K562 (cell line): ENCODE results near the gene LCN12. TPM values are rescaled to one million over a fixed set of nuclear protein-coding genes. Genes with fewer than 3 reads are reported as not detected.

Source experiments
- ATAC-seq: fragments of 200-7000 bp; cut with Tn5 transposase; 3 replicates; pipeline ENCODE4 v1.9.1; 2020; ENCODE audit warnings: moderate library complexity
- BruUV-seq: library from RNA; stranded (reverse); fragments of 400-500 nt; replicated peaks from 2 replicates; lab custom pipeline; 2021; lab: Mats Ljungman, UMichigan
- CTCF ChIA-PET: fragments of 300-600 bp; formaldehyde crosslinking; extraction: SDS; loops from one replicate; lab custom pipeline; 2021; ENCODE audit warnings: low intra/inter-chr PET ratio; lab: Yijun Ruan, JAX
- POLR2A ChIA-PET: fragments of 300-600, 350-650 bp; sonication (Branson Sonifier 250); formaldehyde crosslinking; extraction: SDS; loops from one replicate; lab custom pipeline; 2021; ENCODE audit warnings: antibody characterized with exemption, inconsistent platforms; lab: Yijun Ruan, JAX
- DNase-seq, 4 experiments: peaks; one replicate each; pipeline versions ENCODE4 v3.0.0 to v3.0.0-alpha.2; 2011 to 2018; ENCODE audit warnings: low spot score in 3 of 4, mixed read lengths in 3 of 4; ENCODE audit errors: extremely low read depth in 1 of 4
- FAIRE-seq: peaks from 2 replicates; lab custom pipeline; 2011; peaks lifted over from hg19 to GRCh38; lab: Jason Lieb, UNC
- H2AFZ ChIP-seq: 2 replicates; pipeline ENCODE4 v1.6.0; 2011; ENCODE audit warnings: low read depth, low read length, control low read depth, inconsistent platforms
- H3K27ac ChIP-seq: fragments of 200-600 bp; 3 replicates; pipeline ENCODE4 v1.8.0; 2011; ENCODE audit warnings: low read depth, mild to moderate bottlenecking, control low read depth, inconsistent platforms, low read length, moderate library complexity, mixed read lengths; ENCODE audit errors: extremely low read depth
- H3K27me3 ChIP-seq, 2 experiments: fragments of 300-600 bp in 1 of 2; 2 replicates in 1 of 2; 3 replicates in 1 of 2; pipeline versions ENCODE4 v1.6.0 to v1.8.0; 2011; ENCODE audit warnings: inconsistent platforms in 2 of 2, low read length in 2 of 2, mild to moderate bottlenecking in 1 of 2, mixed read lengths in 1 of 2, moderate library complexity in 1 of 2; ENCODE audit not compliant: control insufficient read depth in 2 of 2, insufficient read depth in 2 of 2
- H3K36me3 ChIP-seq: fragments of 300-600 bp; 3 replicates; pipeline ENCODE4 v1.8.0; 2011; ENCODE audit warnings: mild to moderate bottlenecking, low read length, inconsistent platforms; ENCODE audit not compliant: control insufficient read depth, insufficient read depth
- H3K4me1 ChIP-seq, 2 experiments: fragments of 200-600 bp in 1 of 2; replicated peaks in 1 of 2; 2 replicates in 1 of 2; 3 replicates in 1 of 2; pipeline versions ENCODE4 v1.5.1 to v1.8.0; 2011; ENCODE audit warnings: inconsistent platforms in 2 of 2, low read length in 2 of 2, mild to moderate bottlenecking in 1 of 2, mixed read lengths in 1 of 2, moderate library complexity in 1 of 2; ENCODE audit not compliant: control insufficient read depth in 2 of 2, insufficient read depth in 2 of 2
- H3K4me2 ChIP-seq: 2 replicates; pipeline ENCODE4 v1.6.1; 2011; ENCODE audit warnings: low read length, control low read depth, inconsistent platforms, mixed read lengths; ENCODE audit not compliant: insufficient read depth
- H3K4me3 ChIP-seq: fragments of 200-600 bp; sonication (generic), shearing (Covaris generic); 2 replicates; pipeline ENCODE4 v1.5.1; 2016; ENCODE audit warnings: control low read depth, inconsistent platforms
- H3K79me2 ChIP-seq: fragments of 200-600 bp; 3 replicates; pipeline ENCODE4 v1.8.0; 2011; ENCODE audit warnings: low read length, inconsistent platforms; ENCODE audit not compliant: control insufficient read depth, insufficient read depth
- H3K9ac ChIP-seq, 2 experiments: 2 replicates each; pipeline versions ENCODE4 v1.6.0 to v1.6.1; 2011; ENCODE audit warnings: low read depth in 2 of 2, low read length in 2 of 2, control low read depth in 1 of 2, inconsistent platforms in 1 of 2, mild to moderate bottlenecking in 1 of 2, mixed read lengths in 1 of 2; ENCODE audit not compliant: insufficient read depth in 1 of 2
- H3K9me1 ChIP-seq: one replicate; pipeline ENCODE4 v1.6.0; 2011; ENCODE audit warnings: inconsistent platforms, mild to moderate bottlenecking, low read length, moderate library complexity; ENCODE audit not compliant: control insufficient read depth, insufficient read depth
- H3K9me3 ChIP-seq: replicated peaks from 2 replicates; pipeline ENCODE4 v1.5.1; 2011; ENCODE audit warnings: low read depth, low read length, inconsistent platforms; ENCODE audit not compliant: control insufficient read depth, insufficient read depth
- H4K20me1 ChIP-seq: replicated peaks from 2 replicates; pipeline ENCODE4 v1.6.1; 2011; ENCODE audit warnings: low read length, inconsistent platforms, mixed read lengths; ENCODE audit not compliant: control insufficient read depth, insufficient read depth
- RBM34 ChIP-seq: fragments of 200-400 bp; formaldehyde crosslinking; IDR thresholded peaks from 2 replicates; pipeline ENCODE4 v1.6.1; 2018; ENCODE audit warnings: low read length, borderline replicate concordance; ENCODE audit not compliant: insufficient read depth
- UBTF ChIP-seq, 2 experiments: IDR thresholded peaks; 2 replicates each; pipeline ENCODE4 v1.6.1; 2012; ENCODE audit warnings: improper control_type of control experiment in 2 of 2, low read depth in 2 of 2, low read length in 2 of 2, borderline replicate concordance in 1 of 2
- ZNF592 ChIP-seq: fragments of 450-650 bp; IDR thresholded peaks from 2 replicates; pipeline ENCODE4 v1.6.1; 2017; ENCODE audit warnings: antibody characterized with exemption, mild to moderate bottlenecking
- WGBS: fragments of 100-300 bp; shearing (Covaris generic); methylation state at CpG from one replicate; pipeline ENCODE4 v1.1.6; 2016; ENCODE audit warnings: low coverage, mixed read lengths; ENCODE audit not compliant: insufficient coverage; ENCODE audit errors: missing lambda C conversion rate; 5-methylcytosine and 5-hydroxymethylcytosine counted together
- in situ Hi-C: fragments of 300-500 bp; cut with MboI; formaldehyde crosslinking; loops from 4 replicates; pipeline ENCODE4 v1.15.0; 2018; ENCODE audit warnings: inconsistent platforms, mixed read lengths
- intact Hi-C: fragments of 100-400 bp; cut with micrococcal nuclease; formaldehyde crosslinking; loops from 2 replicates; pipeline ENCODE4 v1.14.2; 2022
- polyA plus RNA-seq, 8 experiments: library from polyadenylated mRNA; depleted of rRNA in 4 of 8; stranded (reverse) in 5 of 8; unstranded in 3 of 8; fragments of >200 nt; fragmentation: Nextera tagmentation in 2 of 8; fragmentation: Illumina TruSeq in 1 of 8; extraction: Ambion mirVana in 2 of 8; extraction: Trizol in 1 of 8; gene quantifications; 2 replicates each; pipeline versions ENCODE4 v1.2.1 to v1.2.3, GENCODE V29; 2011 to 2014; ENCODE audit warnings: inconsistent platforms in 1 of 8, missing spikeins in 1 of 8
- total RNA-seq, 7 experiments: library from RNA; depleted of rRNA in 6 of 7; stranded (reverse); fragments of >200 nt in 6 of 7; fragmentation: Illumina TruSeq in 2 of 7; extraction: Trizol in 2 of 7; gene quantifications; 2 replicates each; pipeline versions ENCODE4 v1.2.1 to v1.2.3, GENCODE V29; 2011 to 2021; ENCODE audit warnings: low replicate concordance in 1 of 7

The LCN12 gene
- total and polyA plus RNA-seq, 9 of the 15 experiments (the other 6 are each of a cell fraction or from before 2014, with no cell fraction given): 0.05 TPM; not detected in 8

GRCh38 chr9:137001857-137002645 is 50.0 kb downstream of the LCN12 start:
- Histone ChIP-seq H3K4me3 (no peak overlapping the region), H3K9ac (peak overlapping the region in 1 of 2 experiments; percentile 72; a peak in 2 of 4 replicates), H3K9me3 (0 out of 2 replicates have a peak, but pooled peaks cover 1% of the 10 kb centered on the region), H3K4me1 (peaks cover 8 to 34% of the 10 kb centered on the region in 2 experiments; a peak in 3 of 5 replicates), H3K27ac (no peak overlapping the region), H2AFZ (no peak overlapping the region), H4K20me1 (no peaks in the 10 kb centered on the region), H3K79me2 (no peaks in the 10 kb centered on the region), H3K36me3 (no peaks in the 10 kb centered on the region), H3K27me3 (no peaks in the 10 kb centered on the region), H3K9me1 (no peaks in the 10 kb centered on the region), H3K4me2 (no peak overlapping the region)
- DNase-seq (no peak), ATAC-seq (no peak), FAIRE-seq (no peak)
- intact Hi-C loops (no loop called here), in situ Hi-C loops (no loop called here)
- BruUV-seq: no TSS peak
- 44% methylated on average over 18 of the region's 20 CpGs for WGBS
- TF ChIP-seq RBM34 (no peak), UBTF (IDR thresholded peaks at IDR 0.05; ENCODE audit: borderline replicate concordance in 1 of 2, low read depth in 2 of 2, low read length in 2 of 2) (no peak), ZNF592 (no peak)
- CTCF ChIA-PET: no interaction called here
- POLR2A ChIA-PET: interaction anchor here (0.6 to 1.3 kb wide), 3 partner anchors 10 to 240 kb away, joined by 3 to 5 read pairs (median 3); partner anchors contain the start of gene PAXX
